ENCODE data around the gene IQSEC1.

IQSEC1 gene

GRCh38 chr3:12981306-12982275 lies 91.6 kb downstream of the IQSEC1 start:
- DNase-seq = no peak

- DNase-seq = no peak
Observed at GRCh38 chr3:12980596-12981290, 92.5 kb downstream of the IQSEC1 start.

GRCh38 chr3:12979947-12980487 lies 93.2 kb downstream of the IQSEC1 start:
- DNase-seq = no peak

- DNase-seq = no peak
Observed at GRCh38 chr3:12979151-12979946, 93.9 kb downstream of the IQSEC1 start.

- no peak for DNase-seq
Observed at GRCh38 chr3:12978682-12979081, 94.5 kb downstream of the IQSEC1 start.

GRCh38 chr3:12977117-12977808 lies 96.0 kb downstream of the IQSEC1 start:
- DNase-seq = no peak

GRCh38 chr3:12975748-12976522 lies 97.3 kb downstream of the IQSEC1 start:
- DNase-seq = no peak

GRCh38 chr3:12974819-12975218 lies 98.4 kb downstream of the IQSEC1 start:
- DNase-seq = no peak

- DNase-seq = no peak
Observed at GRCh38 chr3:12974334-12974733, 98.9 kb downstream of the IQSEC1 start.

GRCh38 chr3:12973827-12974226 lies 99.4 kb downstream of the IQSEC1 start:
- DNase-seq = no peak

- DNase-seq = no peak
Observed at GRCh38 chr3:12972781-12973702, 100.2 kb downstream of the IQSEC1 start.

GRCh38 chr3:12972043-12972442 lies 101.2 kb downstream of the IQSEC1 start:
- DNase-seq = no peak

- DNase-seq = no peak
Observed at GRCh38 chr3:12970684-12971083, 102.5 kb downstream of the IQSEC1 start.

GRCh38 chr3:12969486-12969885 lies 103.7 kb downstream of the IQSEC1 start:
- DNase-seq = no peak

GRCh38 chr3:12968541-12968940 lies 104.7 kb downstream of the IQSEC1 start:
- DNase-seq = no peak

GRCh38 chr3:12967606-12968351 lies 105.5 kb downstream of the IQSEC1 start:
- DNase-seq = peak; percentile 82

GRCh38 chr3:12966847-12967605 lies 106.2 kb downstream of the IQSEC1 start:
- DNase-seq = no peak

- no peak for DNase-seq
Observed at GRCh38 chr3:12965999-12966846, 107.0 kb downstream of the IQSEC1 start.
